HG03175 (cell line): ENCODE measurements around the gene TRMT2B.
"Not testable (repeated sequence)": the region's sequence is repeated elsewhere in the genome, so short reads cannot be mapped to it uniquely, and the experiment has no call there.

ENCODE experiments used
- ATAC-seq: cut with Tn5 transposase; IDR thresholded peaks from one replicate; pipeline ENCODE4 v1.9.1; 2021; ENCODE audit warnings: mild to moderate bottlenecking, moderate library complexity; ENCODE audit not compliant: unreplicated experiment

Gene TRMT2B, protein sequence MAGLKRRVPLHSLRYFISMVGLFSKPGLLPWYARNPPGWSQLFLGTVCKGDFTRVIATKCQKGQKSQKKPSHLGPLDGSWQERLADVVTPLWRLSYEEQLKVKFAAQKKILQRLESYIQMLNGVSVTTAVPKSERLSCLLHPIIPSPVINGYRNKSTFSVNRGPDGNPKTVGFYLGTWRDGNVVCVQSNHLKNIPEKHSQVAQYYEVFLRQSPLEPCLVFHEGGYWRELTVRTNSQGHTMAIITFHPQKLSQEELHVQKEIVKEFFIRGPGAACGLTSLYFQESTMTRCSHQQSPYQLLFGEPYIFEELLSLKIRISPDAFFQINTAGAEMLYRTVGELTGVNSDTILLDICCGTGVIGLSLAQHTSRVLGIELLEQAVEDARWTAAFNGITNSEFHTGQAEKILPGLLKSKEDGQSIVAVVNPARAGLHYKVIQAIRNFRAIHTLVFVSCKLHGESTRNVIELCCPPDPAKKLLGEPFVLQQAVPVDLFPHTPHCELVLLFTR

DNA sequence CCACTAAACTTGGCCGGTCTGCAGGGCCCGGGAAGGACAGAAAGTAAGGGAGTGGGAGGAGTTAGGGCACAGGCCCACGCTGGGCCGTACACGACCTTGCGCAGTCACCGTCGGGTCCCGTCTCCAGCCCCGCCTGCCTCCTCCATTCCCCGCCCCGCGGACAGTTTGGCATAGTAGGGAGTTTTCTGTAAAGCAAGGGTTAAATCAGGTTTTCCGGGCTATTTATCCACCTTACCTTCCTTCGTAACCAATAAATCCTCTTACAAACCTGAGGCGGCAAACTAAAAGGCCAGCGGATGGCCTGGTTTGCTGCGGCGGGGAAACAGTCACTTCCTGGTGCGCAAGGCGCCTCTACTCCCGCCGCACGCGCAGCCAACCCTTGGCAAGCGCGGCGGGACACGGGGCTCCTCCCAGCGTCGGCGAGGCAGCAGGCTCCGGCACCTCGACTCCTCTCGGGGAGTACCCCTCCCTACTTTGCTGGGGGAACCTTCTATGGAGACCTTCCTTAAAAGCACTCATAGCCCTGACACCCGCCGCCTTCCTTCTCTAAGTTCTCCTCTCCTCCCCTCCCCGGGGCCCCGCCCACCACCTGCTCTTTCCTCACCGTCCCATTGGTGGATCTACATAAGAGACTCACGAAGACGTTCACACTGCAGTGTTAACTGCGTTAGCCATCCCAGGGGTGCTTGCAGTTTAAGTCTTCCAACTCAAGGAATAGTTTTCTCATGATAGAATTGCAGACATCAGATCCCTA lies at the start of gene TRMT2B:
TRMT2B (minus strand) TSS at position 563 of the 754 bp plus-strand sequence. CDS start 9,822 bp downstream, outside the sequence.
- peak; percentile 92 for ATAC-seq

DNA sequence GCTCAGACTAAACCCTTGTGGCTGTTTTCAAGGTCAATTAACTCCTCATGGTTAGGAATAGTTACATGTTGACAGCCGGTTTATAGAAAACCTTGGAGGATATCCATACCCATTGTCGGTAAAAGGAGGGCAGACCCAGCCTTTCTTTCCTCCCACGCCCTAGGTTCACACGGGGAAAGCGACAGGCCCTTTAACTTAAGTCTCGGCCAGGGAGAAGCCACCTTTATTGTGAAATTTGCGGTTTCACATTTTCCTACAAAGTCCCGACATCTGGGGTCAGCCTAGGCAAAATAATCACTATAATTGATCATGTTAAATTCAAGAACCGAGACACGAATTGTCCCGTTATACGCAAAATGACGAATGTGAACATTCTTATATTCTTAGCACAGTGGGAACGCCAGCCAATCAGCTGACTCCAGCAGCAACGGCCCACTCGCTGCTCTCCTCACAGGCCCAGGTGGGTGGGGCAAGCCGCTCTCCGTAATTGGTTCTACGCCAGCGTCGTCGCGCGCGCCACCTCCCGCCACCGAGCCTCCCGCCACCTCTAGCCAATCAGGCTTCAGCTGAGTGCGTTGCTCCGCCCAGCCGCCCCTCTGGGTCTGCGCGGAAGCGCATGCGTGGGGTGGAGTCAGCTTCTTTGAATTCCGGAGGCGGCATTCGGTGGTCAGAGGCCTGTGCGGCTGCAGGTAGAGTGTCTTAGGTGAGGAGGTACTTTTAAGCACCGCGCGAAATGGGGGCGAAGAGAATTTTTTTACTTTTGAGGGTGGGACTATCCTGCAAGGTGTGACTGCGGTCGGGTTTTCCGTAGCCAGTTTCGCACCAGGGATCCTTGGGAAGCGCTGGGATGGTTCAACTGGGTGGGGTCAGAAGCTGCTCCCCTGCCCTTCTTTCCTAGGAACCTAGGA lies 45.9 kb upstream of the TRMT2B start, which contains the start of gene CENPI:
CENPI (plus strand) TSS at position 659 of the 908 bp plus-strand sequence. CDS start 2,867 bp downstream, outside the sequence.
- peak; percentile 99 for ATAC-seq

DNA sequence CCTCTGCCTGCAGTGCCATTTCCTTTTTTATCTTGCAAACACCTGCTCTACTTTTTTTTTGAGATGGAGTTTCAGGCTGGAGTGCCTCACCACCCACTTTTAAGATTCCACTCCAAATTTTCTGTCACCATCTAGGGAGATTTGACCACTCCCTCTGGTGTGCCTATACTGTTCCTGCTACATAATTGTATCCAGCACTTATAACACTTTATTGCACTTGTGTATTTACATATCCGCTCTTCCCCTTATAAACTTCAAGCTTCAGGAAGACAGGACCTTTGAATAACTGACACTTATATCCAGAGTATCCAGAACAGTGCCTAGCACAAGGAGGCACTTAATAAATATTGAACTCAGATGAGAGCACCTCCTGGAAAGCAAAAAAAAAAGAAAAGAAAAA lies 39.9 kb upstream of the TRMT2B start:
- ATAC-seq: no peak

DNA sequence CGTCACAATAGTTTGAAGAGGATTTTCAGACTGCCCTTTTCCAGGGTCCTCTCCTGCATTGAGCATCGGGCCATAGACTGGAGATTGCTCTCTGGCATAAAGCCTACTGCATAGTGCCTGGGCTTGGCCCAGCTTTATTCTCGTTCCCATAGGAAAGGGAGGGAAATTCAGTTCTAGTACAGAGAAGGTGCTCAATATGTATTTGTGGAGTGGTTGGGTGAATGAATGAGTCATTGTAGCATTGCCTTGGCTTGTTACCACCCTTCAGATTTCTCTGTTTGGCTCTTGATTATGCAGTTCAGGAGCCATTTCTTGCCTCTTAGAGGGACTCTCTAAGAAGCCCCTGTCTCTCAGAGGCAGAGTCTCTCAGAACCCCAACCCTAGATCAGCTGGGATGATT lies 29.3 kb upstream of the TRMT2B start:
- no peak for ATAC-seq

DNA sequence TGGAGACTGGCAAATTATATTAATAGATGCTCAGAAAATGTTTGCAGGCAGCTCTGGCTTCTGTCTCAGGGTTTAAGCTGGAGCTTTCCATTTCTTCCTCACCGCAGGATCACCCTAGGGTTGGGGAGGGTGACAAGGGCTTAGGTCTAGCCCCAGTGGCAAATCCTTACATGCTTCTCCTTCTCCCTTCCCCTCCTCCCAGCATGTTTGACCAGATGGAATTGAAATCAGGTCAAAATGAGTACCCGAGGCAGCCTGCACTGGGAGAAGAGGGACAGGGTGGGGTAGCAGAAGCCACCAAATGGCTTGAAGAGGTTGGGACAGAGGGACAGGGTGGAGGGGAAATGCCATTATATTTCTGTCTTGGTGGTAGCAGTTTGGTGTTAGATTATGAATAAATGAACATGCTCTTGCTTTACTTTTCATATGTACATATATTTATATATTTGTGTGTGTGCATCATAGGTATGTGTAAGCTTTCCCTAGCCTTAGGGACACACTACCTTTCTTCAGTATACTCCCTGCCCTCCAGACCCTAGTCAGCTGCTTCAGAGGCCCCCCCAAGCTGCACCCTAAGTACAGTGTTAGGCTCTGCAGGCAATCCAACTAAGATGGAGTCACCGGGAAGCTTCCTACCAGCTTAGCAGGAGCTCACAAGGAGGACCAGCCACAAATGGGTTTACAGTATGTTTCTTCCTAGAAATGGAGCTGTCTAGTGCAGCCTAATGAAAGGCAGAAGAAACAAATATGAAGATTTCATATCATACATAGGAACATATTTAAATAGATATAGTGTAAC lies 28.6 kb upstream of the TRMT2B start:
- no peak for ATAC-seq

DNA sequence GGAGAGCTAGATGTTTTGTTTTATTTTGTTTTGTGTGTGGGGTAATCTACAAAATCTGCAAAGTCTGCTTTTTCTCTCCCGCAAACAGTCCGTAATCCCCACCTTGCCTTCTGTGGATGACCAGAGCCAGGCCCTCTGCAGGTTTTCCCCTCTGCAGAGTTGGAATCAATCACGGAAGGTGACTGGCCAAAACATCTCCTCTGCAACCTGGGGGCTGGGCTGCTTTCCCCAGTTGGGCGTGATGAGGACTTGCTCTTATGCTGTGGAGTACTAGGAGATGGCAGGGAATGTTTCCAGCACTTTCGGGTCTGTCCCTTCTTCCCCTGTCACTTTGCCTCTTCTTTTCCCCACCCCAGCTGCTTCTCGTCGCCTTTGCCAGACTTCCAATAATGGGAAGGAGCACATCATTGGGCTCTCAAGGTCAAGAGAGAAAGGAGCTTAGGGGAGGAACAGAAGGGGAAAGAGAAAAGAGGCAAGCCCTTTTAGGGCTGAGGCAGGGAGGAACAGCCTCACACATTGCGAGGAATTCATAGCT lies 27.9 kb upstream of the TRMT2B start:
- no peak for ATAC-seq

DNA sequence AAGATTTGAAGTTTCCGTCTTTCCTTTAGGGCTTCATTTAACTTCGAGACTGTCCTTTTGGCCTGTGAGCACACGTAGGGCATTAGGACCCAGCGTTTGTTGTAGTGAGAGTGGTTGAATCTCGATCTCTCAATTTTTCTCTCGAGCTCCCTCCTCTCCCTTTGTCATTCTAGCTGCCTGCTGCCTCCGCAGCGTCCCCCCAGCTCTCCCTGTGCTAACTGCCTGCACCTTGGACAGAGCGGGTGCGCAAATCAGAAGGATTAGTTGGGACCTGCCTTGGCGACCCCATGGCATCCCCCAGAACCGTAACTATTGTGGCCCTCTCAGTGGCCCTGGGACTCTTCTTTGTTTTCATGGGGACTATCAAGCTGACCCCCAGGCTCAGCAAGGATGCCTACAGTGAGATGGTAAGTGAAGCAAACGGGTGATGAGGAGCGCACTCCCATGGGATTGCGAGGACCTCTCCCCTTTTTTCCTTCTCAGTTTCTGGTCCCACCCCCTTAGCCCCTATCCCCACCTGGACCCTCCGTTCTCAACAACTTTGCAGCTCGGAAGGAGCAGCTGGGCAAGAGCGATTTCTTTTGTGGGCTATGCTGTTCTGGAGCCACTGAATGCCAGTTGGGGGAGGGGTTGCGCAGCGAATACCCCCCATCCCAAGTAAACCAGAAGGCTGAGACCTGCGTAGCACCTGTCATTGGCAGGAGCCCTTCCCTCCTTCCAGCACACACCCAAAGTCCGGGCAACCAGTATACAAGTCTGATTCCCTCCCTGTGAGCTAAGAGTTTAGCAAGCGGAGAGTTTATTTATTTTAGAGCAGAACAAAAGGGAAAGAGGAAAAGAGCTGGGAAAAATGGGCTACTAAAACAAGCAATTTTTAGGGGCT lies 27.0 kb upstream of the TRMT2B start, which contains the start of gene TMEM35A:
TMEM35A (plus strand) TSS at position 164 of the 883 bp plus-strand sequence; CDS start at position 288, 124 bp downstream.
- no peak for ATAC-seq

DNA sequence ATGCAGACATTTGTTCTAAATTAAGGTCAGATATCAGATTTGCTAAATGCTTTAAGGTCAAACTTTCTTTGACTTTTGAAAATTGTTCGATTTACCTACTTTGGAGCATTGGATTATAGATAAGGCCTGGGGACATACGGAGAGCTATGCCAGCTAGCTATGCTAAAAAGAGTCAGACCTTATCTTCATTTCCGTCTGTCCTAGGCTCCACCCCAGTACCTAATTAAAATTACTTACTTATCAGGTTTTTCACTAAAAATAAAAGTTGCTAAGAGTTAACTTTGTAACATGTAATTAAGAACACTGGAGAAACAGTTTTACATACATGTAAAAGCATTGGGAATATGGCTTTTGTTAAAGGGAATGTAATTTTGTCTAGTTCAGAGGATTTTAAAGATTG lies 19.7 kb upstream of the TRMT2B start:
- ATAC-seq: no peak

DNA sequence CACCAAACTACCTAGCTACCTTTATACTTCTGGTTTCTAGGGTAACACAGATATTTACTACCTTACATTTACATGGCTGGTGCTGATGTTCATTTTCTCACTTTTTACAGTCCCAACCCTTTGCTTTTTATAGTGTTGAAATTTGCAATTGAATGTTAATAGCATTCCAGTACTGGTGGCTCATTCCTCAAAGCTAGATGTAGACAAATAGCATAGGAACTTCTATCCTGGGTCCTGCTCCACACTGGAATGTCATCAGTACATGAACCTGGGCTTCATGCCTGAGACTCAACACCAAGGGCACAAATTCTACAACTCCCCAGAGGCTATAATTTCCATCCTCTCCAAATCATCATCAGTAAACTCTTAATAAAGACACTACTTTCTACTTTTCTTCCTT lies 10.3 kb upstream of the TRMT2B start:
- no peak for ATAC-seq

DNA sequence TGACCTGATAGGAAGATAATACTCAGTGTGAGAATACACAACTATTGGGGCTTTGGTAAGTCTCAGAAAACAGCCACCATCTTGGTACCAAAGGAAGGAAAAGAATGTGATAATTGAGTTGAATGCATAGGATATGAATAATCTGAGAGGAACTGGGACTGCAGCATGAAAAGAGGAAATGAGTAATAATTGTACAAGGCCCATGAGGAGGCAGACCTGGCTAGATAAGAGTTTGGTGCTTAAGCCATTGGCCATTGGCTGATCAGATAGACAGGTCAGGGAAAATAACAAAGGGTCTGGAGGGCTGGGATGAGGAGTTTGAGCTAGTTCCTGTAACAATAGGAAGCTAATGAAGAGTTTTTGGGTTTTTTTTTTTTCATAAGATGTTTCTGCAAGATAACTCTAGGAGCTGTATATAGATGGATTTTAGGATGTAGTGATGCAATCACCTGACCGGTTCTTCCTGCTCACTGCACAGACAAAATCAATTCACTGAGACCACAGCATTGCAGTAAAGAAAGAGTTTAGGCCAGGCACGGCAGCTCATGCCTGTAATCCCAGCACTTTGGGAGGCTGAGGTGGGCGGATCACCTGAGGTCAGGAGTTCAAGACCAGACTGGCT lies 5.3 kb upstream of the TRMT2B start:
- ATAC-seq: peak; percentile 96

DNA sequence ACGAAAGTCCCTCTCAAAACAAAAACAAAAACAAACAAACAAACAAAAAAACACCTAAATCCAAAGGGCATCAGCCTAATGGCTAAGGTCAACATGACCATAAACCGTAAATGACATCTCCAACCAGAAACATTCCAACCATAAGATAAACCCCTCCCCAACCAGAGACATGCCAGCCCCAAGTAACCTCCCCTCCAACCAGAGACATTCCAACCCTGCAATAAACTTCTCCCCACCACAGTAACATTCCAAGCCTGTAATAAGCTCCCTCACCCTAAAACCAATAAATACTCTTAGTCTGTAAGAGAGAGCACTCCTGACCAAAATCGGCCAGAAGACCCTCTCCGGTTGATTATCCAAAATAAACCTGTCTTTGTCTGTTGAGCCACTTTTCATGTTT lies 4.6 kb upstream of the TRMT2B start:
- not testable (repeated sequence) for ATAC-seq

DNA sequence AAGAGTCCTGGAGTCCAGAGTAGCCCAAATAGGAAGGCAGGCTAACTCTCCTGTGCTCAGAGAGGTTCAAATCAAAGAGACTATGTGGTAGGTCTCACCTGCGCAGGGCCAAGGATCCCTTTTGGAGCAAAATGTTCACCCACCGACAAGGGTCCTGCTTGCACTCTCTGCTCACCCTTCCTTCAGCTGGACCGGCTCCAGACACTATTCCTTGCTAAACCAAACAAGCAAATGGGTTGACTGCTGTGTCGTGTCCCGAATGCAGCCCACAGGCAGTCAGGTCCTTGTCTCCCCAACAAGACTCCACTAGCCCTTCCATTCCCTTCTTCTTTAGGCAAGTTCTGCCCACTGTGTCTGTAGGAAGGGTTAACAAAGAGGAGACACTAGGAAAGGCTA lies 760 bp downstream of the TRMT2B start:
- ATAC-seq: no peak

DNA sequence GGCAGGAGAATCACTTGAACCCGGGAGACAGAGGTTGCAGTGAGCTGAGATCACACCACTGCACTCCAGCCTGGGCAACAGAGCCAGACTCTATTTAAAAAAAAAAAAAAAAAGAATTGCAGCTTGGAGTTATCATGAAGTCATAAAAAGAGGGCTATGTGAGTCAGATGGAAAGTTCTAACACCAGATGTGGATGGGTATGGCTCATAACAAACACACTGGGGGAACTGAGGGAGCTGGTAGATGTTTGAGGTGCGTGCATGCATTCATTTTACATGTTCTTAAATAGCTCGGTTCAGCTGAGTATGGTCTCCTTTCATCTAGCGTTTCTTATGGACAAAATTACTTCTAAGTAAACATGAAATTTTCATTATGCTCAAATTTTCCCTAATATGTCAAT lies 11.7 kb downstream of the TRMT2B start:
- no peak for ATAC-seq

DNA sequence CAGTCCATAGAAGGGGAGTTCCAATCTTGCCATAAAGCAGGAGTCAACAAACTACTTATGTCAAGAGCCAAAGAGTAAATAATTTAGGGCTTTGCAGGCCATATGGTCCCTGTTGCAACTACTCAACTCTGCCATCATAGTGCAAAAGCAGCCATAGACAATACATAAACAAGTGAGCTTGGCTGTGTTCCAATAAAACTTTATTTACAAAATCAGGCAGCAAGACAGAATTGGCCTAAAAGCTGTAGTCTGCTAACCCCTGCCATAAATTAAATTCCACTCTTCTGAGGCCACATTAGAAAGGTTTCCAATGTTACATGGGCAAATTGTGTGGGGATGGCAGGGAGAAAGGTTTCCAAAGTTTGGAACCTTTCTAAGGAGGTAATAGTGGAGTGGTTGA lies 14.7 kb downstream of the TRMT2B start:
- no peak for ATAC-seq

DNA sequence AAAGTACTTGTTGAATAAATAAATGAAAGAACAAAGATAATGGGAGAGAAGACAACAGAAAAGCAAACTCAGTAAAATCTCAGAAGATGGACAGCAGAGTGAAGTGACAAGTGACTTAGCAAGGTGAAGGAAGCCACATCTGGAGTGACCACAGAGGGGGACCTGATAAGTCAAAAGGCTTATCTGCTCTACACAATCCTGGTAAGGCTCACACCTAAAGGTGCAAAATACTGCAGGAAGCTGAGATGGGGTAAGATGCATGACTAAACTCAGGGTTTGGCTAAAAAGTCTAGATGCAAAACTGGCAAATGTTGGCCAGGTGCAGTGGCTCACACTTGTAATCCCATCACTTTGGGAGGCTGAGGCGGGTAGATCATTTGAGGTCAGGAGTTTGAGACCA lies 22.2 kb downstream of the TRMT2B start:
- ATAC-seq: no peak

DNA sequence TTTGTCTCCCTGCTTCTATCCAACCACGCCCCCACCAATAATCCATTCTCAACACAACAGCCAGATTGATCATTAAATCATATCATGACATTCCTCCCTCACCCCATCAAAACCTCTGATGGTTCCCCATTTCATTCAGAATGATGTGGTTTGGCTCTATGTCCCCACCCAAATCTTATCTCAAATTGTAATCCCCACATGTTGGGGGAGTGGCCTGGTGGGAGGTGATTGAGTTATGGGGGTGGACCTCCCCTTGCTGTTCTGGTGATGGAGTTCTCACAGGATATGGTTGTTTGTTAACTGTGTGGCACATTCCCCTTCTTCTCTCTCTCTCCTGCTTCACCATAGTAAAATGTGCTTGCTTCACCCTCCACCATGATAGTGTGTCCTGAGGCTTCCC lies 23.3 kb downstream of the TRMT2B start:
- ATAC-seq: no peak

DNA sequence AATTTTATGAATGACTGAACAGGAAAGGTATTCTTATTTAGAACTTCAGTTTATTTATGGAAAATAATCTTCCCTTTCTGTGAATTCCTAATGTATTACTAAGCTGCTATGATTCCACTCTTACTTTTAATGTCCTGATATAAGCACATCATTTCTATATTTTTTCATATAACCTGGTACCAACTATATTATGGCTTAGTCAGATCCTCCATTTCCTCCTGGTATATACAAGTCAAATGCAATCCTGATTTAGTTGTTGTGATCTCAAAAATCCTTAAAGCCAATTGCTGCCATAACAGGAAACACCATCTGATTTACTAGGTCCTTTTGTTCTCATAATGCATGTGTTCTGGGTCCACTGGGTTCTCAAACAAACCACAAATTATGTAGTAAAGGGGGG lies 26.8 kb downstream of the TRMT2B start:
- no peak for ATAC-seq

DNA sequence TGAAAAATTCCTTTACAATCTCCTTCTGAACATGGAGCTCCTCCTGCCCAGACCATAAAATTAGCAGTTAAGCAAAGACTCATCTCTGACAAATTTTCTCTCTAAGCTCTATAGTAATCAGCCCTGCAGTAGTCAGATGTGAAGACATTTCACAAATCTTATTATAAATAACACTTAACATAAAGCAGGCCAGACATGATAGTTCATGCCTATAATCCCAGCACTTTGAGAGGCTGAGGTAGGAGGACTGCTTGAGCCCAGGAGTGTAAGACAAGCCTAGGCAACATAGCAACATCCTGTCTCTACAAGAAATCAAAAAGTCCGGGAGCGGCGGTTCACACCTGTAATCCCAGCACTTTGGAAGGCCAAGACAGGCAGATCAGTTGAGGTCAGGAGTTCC lies 29.9 kb downstream of the TRMT2B start:
- no peak for ATAC-seq
